Measurements from ENCODE around the gene CD47. TPM values are rescaled to one million over a fixed set of nuclear protein-coding genes. Genes with fewer than 3 reads are reported as not detected.

Gene CD47
- total and polyA plus RNA-seq, 7 donors = 10.8 to 74.9 (median 61.4) TPM

DNA sequence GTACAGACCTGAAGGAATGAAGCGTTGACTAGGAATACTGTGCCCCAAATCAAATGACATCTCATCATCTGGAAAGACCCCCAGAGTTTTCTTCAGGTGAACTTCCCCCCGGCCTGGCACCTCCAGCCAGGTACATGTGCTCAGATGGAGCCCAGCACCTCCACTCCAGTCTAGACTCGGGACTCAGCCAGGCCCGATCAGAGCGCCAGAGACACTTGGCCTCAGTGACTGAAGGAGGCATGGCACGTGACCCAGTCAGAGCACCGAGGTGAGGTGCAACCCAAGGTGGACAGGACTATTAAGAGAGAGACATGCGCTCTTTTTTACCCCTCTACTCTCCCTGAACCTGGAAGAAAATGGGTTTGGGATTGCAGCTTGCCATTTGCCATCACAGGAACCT, 48.5 kb downstream of the CD47 start:
- no peaks in the 10 kb centered on the region for H3K4me1 ChIP-seq
- intact Hi-C loops (cut with DNase I) = no loop called here
- no peaks in the 10 kb centered on the region for H3K9me3 ChIP-seq
- H3K4me3 ChIP-seq = no peak overlapping the region
- 85 to 97% methylated on average over 8 of the region's 8 CpGs for WGBS, 2 donors
- TF ChIP-seq POLR2AphosphoS5 (IDR thresholded peaks at IDR 0.05) (no peak), POLR2A (IDR thresholded peaks at IDR 0.05) (no peak), EP300 (IDR thresholded peaks at IDR 0.05) (no peak)
- TF ChIP-seq, protein P1, sequence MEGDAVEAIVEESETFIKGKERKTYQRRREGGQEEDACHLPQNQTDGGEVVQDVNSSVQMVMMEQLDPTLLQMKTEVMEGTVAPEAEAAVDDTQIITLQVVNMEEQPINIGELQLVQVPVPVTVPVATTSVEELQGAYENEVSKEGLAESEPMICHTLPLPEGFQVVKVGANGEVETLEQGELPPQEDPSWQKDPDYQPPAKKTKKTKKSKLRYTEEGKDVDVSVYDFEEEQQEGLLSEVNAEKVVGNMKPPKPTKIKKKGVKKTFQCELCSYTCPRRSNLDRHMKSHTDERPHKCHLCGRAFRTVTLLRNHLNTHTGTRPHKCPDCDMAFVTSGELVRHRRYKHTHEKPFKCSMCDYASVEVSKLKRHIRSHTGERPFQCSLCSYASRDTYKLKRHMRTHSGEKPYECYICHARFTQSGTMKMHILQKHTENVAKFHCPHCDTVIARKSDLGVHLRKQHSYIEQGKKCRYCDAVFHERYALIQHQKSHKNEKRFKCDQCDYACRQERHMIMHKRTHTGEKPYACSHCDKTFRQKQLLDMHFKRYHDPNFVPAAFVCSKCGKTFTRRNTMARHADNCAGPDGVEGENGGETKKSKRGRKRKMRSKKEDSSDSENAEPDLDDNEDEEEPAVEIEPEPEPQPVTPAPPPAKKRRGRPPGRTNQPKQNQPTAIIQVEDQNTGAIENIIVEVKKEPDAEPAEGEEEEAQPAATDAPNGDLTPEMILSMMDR (IDR thresholded peaks at IDR 0.05) = no peak
- no peak for DNase-seq
- no peaks in the 10 kb centered on the region for H3K27me3 ChIP-seq
- H3K27ac ChIP-seq = no peak overlapping the region
- H3K36me3 ChIP-seq = peaks cover 0 to 17% (median 0%) of the 10 kb centered on the region in 4 donors

DNA sequence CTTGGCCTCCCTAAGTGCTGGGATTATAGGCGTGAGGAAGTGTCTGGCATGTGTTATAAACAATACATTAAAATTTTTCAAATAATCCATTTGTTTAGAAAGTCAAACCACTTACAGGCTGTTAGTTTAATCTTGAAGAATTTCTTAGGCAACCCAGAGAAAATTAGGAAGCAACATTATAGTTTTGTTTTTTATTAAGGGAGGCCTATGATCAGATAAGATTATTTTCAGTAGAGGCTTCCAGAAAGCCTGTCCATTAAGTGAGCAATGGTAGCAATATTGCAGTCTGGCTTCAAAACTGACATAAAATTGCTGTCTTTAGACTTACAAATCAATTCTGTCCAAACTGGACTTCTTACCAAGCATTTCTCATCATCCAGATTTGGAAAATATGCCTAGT, 49.6 kb downstream of the CD47 start:
- H3K4me3 ChIP-seq = no peak overlapping the region
- intact Hi-C loops (cut with DNase I) = no loop called here
- TF ChIP-seq EP300 (IDR thresholded peaks at IDR 0.05) = no peak
- TF ChIP-seq, protein P1 (IDR thresholded peaks at IDR 0.05) = no peak
- no peak for TF ChIP-seq POLR2AphosphoS5 (IDR thresholded peaks at IDR 0.05)
- no peak for TF ChIP-seq POLR2A (IDR thresholded peaks at IDR 0.05)
- DNase-seq = no peak
- H3K36me3 ChIP-seq = peaks cover 0 to 17% (median 0%) of the 10 kb centered on the region in 4 donors
- H3K9me3 ChIP-seq = no peaks in the 10 kb centered on the region
- no peaks in the 10 kb centered on the region for H3K27me3 ChIP-seq
- no peaks in the 10 kb centered on the region for H3K4me1 ChIP-seq
- 83 to 95% methylated on average over 1 of the region's 1 CpG for whole genome bisulfite sequencing, 2 donors
- no peak overlapping the region for H3K27ac ChIP-seq

DNA sequence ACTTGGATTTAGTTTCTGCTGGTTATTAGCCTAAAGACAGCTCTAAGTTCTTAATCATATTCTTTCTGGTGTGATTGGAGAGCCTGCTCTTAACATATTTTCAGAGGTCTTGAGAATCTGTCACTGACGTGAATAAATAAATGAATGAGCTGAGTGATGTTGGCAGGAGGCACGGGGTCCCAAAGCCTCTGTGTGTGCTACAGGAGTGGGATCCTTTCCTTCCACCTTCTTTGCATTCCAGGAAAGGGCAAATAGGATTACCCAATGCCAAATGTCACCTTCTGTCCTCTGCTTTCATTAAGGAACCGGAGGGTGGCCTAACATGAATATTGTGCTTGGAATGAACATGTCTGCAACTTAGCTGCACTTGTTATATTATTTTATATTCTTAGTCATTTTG, 53.1 kb downstream of the CD47 start:
- peaks cover 0 to 8% (median 0%) of the 10 kb centered on the region in 4 donors for H3K36me3 ChIP-seq
- TF ChIP-seq EP300 (IDR thresholded peaks at IDR 0.05) = no peak
- TF ChIP-seq, protein P1 (IDR thresholded peaks at IDR 0.05) = no peak
- no peak for TF ChIP-seq POLR2AphosphoS5 (IDR thresholded peaks at IDR 0.05)
- no peak for TF ChIP-seq POLR2A (IDR thresholded peaks at IDR 0.05)
- DNase-seq = no peak
- WGBS, 2 donors = 89 to 94% methylated on average over 3 of the region's 3 CpGs
- H3K4me1 ChIP-seq = no peaks in the 10 kb centered on the region
- H3K9me3 ChIP-seq = no peaks in the 10 kb centered on the region
- intact Hi-C loops (cut with DNase I) = no loop called here
- H3K4me3 ChIP-seq = no peak overlapping the region
- H3K27ac ChIP-seq = no peak overlapping the region
- H3K27me3 ChIP-seq = no peaks in the 10 kb centered on the region

DNA sequence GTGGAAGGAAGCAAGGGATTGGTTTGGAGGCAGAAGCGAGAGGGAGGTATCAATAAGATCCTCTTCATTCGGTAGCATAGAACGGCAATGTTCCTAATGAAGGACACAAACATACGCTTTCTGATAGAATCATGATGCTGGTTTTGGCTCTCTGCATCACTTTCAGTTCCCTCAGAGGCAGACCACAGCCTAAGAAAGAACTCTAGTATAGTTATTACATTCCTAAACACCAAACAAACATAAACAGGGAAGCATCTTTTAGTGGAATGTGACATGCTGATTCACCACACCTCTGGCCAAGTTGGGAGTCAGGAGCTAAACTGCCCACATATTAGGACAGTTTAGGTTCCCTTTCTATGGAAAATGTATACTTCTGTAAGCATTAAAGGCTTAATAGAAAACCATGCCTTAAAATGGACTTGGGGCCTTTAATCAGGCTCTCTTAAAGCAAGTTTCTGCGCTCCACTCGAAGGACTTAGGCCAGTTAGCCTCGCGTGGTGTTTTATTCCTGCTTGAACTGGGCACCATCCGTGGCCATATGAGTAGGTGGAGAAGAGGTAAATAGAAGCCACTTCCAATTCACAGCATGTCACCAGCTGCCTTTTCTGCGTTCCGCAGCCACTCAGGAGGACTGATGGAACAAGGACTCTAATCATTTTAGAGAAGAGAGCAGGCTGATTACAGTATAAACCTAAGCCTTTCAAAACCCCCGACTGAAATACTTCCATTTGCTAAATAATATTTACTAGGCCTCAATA, 53.7 kb downstream of the CD47 start:
- H3K27ac ChIP-seq = no peak overlapping the region
- H3K27me3 ChIP-seq = no peaks in the 10 kb centered on the region
- H3K9me3 ChIP-seq = no peaks in the 10 kb centered on the region
- H3K36me3 ChIP-seq = peaks cover 0 to 4% (median 0%) of the 10 kb centered on the region in 4 donors
- no peak for DNase-seq
- TF ChIP-seq, protein P1 (IDR thresholded peaks at IDR 0.05) = no peak
- TF ChIP-seq POLR2AphosphoS5 (IDR thresholded peaks at IDR 0.05) = no peak
- TF ChIP-seq POLR2A (IDR thresholded peaks at IDR 0.05) = no peak
- no peak for TF ChIP-seq EP300 (IDR thresholded peaks at IDR 0.05)
- 79 to 89% methylated on average over 12 of the region's 12 CpGs for WGBS, 2 donors
- intact Hi-C loops (cut with DNase I) = no loop called here
- no peak overlapping the region for H3K4me3 ChIP-seq
- no peaks in the 10 kb centered on the region for H3K4me1 ChIP-seq

Measured in sigmoid colon (tissue), 7 donors.